ENCODE data around the gene STK32C. TPM values are rescaled to one million over a fixed set of nuclear protein-coding genes. Genes with fewer than 3 reads are reported as not detected.

Gene STK32C
- total and polyA plus RNA-seq, 10 of the 15 experiments (the other 5 are each of a cell fraction or from before 2014, with no cell fraction given) = 1.5 to 18.1 (median 6.4) TPM

- TF ChIP-seq ZNF687 (IDR thresholded peaks at IDR 0.05) (no peak), SMAD1 (IDR thresholded peaks at IDR 0.05; ENCODE audit: low read depth, partially characterized antibody) (no peak), PBX3 (IDR thresholded peaks at IDR 0.05; ENCODE audit: insufficient replicate concordance, low read depth, low read length) (no peak), CBX3 (IDR thresholded peaks at IDR 0.05; ENCODE audit: borderline replicate concordance, low read depth) (no peak), ZNF592 (IDR thresholded peaks at IDR 0.05) (no peak), RCOR1 (conservative IDR thresholded peaks at IDR 0.05; ENCODE audit: low read depth, low read length) (no peak)
- TF ChIP-seq, protein P1, sequence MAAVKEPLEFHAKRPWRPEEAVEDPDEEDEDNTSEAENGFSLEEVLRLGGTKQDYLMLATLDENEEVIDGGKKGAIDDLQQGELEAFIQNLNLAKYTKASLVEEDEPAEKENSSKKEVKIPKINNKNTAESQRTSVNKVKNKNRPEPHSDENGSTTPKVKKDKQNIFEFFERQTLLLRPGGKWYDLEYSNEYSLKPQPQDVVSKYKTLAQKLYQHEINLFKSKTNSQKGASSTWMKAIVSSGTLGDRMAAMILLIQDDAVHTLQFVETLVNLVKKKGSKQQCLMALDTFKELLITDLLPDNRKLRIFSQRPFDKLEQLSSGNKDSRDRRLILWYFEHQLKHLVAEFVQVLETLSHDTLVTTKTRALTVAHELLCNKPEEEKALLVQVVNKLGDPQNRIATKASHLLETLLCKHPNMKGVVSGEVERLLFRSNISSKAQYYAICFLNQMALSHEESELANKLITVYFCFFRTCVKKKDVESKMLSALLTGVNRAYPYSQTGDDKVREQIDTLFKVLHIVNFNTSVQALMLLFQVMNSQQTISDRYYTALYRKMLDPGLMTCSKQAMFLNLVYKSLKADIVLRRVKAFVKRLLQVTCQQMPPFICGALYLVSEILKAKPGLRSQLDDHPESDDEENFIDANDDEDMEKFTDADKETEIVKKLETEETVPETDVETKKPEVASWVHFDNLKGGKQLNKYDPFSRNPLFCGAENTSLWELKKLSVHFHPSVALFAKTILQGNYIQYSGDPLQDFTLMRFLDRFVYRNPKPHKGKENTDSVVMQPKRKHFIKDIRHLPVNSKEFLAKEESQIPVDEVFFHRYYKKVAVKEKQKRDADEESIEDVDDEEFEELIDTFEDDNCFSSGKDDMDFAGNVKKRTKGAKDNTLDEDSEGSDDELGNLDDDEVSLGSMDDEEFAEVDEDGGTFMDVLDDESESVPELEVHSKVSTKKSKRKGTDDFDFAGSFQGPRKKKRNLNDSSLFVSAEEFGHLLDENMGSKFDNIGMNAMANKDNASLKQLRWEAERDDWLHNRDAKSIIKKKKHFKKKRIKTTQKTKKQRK (IDR thresholded peaks at IDR 0.05; ENCODE audit: low read depth, low read length) = no peak
Measured at GRCh38 chr10:132279873-132280645, 27.7 kb downstream of the STK32C start (continued).

Measured in GM12878 (cell line).